GM23248 (cell line): ENCODE results near the gene SMCHD1.

Experiments used
- EZH2 ChIP-seq: fragments of 200-600 bp; sonication (generic); IDR thresholded peaks from 2 replicates; pipeline ENCODE4 v1.6.1; 2018; ENCODE audit warnings: antibody characterized with exemption, mild to moderate bottlenecking; ENCODE audit not compliant: insufficient read depth, poor library complexity, severe bottlenecking
- EZH2phosphoT487 ChIP-seq: fragments of 200-600 bp; sonication (generic); IDR thresholded peaks from 2 replicates; pipeline ENCODE4 v1.6.1; 2018; ENCODE audit warnings: antibody characterized with exemption, moderate library complexity, mild to moderate bottlenecking, low read depth; ENCODE audit not compliant: insufficient read depth

DNA sequence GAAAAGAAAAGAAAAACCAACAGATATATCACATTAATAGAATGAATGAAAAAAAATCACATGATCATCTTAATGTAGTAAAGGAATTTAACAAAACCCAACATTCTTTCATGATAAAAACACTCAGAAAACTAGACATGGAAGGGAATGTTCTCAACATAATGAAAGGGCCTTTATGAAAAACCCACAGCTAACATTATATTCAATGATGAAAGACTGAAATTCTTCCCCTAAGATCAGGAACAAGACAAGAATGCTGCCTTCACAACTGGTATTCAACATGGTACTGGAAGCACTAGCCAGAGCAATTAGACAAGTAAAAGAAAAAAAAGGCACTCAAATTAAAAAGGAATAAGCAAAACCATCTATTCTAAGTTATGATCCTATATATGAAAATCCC, 162.8 kb downstream of the SMCHD1 start:
- TF ChIP-seq EZH2 (no peak), EZH2phosphoT487 (no peak)
